Erythroblast (primary cell): Measurements from ENCODE around the gene CACNA2D2.

Experiments used
- GATA1 ChIP-seq: IDR thresholded peaks from 2 replicates; pipeline ENCODE4 v1.6.1; 2011; ENCODE audit warnings: low read depth, mild to moderate bottlenecking, control low read depth, low read length, moderate library complexity
- POLR2A ChIP-seq: IDR thresholded peaks from 2 replicates; pipeline ENCODE4 v1.6.1; 2011; ENCODE audit warnings: mild to moderate bottlenecking, low read length

DNA sequence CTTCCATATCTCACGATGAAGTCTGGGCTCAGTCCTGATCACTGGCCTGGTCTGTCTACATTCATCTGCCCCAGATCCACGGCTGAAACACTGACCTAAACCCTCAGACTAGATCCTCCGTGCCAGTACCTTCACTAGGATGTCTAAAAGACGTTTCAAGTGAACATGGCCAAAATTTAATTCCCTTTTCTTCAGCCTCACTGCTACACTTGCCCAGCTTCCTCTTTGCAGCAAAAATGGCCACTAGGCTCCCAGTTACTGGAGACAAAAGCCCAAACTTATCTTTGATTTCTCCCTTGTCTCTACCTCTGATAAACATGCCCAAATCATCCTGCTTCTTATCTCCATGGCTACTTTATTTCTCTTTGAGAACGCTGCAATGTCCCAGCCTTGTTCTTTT is 164.5 kb downstream of the CACNA2D2 start:
- TF ChIP-seq POLR2A (no peak), GATA1 (no peak)
